Right lobe of liver (tissue), 4 donors: ENCODE data around the gene KCNG4.

Source experiments
- POLR2A ChIP-seq: fragments of 450-650 bp; IDR thresholded peaks from one replicate; pipeline ENCODE4 v1.6.1; 2017; ENCODE audit warnings: antibody characterized with exemption, mild to moderate bottlenecking
- TF ChIP-seq, protein P1 (sequence below), 4 donors: fragments of 200-600 bp in 3 of 4; fragments of 450-650 bp in 1 of 4; IDR thresholded peaks; one replicate each; pipeline versions ENCODE4 v1.5.1 to v1.8.0; 2016 to 2022; ENCODE audit warnings: antibody characterized with exemption in 4 of 4, mild to moderate bottlenecking in 2 of 4
- donor health status: DM: no; HTN: no; CAD: no.
- donor health status: DM: no; HTN: no; CAD: no.
- donor health status: DM: no; HTN: yes; CAD: no.

DNA sequence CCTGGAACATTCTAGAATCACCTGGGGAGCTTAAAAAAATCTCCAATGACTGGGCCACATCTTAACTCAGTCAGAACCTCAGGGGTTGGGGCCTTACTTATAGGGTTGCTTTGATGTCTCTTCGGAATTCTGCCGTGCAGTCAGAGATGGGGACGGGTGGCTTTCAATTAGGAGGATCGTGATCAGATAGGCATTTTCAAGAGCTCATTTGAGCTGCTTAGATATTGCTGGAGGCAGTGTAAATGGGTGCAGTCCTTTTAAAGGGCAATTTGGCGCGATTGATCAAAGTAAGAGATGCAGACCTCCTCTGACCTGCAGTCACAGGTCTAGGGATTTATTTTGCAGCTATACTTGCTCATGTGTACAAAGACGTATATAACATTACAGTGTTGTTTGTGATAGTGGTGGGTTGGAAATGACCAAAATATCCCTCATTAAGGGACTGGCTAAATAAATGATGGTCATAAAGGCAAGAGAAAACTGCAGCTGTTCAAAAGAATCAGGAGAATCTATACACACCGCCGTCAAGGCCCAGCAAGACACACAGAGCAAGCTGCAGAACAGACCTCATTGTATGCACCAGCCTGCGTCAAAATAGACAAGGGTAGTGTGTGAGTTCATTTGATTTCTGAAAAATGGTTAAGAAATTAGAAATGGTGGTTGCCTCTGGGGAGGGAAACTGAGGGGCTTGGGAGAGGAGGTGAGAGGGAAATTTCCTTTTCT lies 6.3 kb upstream of the KCNG4 start:
- TF ChIP-seq, protein P1, sequence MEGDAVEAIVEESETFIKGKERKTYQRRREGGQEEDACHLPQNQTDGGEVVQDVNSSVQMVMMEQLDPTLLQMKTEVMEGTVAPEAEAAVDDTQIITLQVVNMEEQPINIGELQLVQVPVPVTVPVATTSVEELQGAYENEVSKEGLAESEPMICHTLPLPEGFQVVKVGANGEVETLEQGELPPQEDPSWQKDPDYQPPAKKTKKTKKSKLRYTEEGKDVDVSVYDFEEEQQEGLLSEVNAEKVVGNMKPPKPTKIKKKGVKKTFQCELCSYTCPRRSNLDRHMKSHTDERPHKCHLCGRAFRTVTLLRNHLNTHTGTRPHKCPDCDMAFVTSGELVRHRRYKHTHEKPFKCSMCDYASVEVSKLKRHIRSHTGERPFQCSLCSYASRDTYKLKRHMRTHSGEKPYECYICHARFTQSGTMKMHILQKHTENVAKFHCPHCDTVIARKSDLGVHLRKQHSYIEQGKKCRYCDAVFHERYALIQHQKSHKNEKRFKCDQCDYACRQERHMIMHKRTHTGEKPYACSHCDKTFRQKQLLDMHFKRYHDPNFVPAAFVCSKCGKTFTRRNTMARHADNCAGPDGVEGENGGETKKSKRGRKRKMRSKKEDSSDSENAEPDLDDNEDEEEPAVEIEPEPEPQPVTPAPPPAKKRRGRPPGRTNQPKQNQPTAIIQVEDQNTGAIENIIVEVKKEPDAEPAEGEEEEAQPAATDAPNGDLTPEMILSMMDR (IDR thresholded peaks at IDR 0.05) = no peak
- no peak for TF ChIP-seq POLR2A
